ENCODE data around the gene C22orf31.

DNA sequence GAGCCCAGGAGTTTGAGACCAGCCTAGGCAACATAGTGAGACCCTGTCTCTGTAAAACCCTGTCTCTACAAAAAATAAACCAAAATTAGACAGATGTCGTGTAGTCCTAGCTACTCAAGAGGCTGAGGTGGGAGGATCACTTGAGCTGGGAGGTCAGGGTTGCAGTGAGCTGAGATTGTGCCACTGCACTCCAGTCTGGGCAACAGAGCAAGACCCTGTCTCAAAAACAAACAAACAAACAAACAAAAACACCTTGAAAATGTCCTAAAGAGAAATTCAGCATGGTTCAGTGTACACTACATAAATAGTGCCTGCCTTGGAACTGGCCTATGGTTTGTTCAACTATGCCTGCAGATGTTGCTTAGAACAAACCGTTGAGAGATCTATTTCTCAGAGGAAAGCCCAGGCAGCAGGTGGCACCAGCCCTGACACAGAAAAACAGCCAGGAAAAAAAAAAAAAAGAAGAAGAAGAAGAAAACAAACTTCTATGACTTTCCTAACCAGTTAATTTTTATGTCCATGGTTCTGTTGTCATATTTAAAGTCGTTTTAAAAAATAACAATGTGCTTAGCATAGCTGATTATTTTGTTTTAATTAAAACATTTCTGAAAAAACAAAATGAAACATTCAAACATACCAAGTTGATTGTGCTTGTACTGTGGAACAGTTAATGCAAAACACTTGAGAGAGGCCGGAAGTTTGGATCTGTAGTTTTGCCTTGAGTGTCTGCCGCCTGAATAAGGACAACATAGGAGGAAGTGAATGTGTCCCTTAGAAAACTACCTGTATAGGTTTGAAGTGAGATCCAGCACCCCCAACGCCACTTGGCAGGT is 16.6 kb upstream of the C22orf31 start:
- no peak for TF ChIP-seq YY1 (IDR thresholded peaks at IDR 0.05; ENCODE audit: insufficient read depth, insufficient read length)
- TF ChIP-seq ZNF274 (IDR thresholded peaks at IDR 0.05; ENCODE audit: low read depth, low read length) = no peak

Measured in NT2/D1 (cell line).